Liver (tissue), 9 donors: ENCODE measurements around the gene GALNT9. TPM values are rescaled to one million over a fixed set of nuclear protein-coding genes. Genes with fewer than 3 reads are reported as not detected.

Experiments
- DNase-seq: peaks from one replicate; pipeline ENCODE4 v3.0.0-alpha.2; 2017; ENCODE audit warnings: low spot score
- H3K27ac ChIP-seq, 2 donors: one replicate each; pipeline ENCODE4 v1.7.0; 2013; ENCODE audit warnings: inconsistent platforms in 2 of 2, low read length in 2 of 2, control low read depth in 1 of 2, low read depth in 1 of 2, mild to moderate bottlenecking in 1 of 2
- H3K27me3 ChIP-seq, 4 donors: one replicate each; pipeline versions ENCODE4 v1.6.1 to v1.7.0; 2013; ENCODE audit warnings: low read length in 3 of 4, inconsistent platforms in 1 of 4, mild to moderate bottlenecking in 1 of 4, moderate library complexity in 1 of 4; ENCODE audit not compliant: control insufficient read depth in 4 of 4, insufficient read depth in 4 of 4
- H3K36me3 ChIP-seq, 4 donors: one replicate each; pipeline versions ENCODE4 v1.6.1 to v1.7.0; 2013; ENCODE audit warnings: low read length in 3 of 4, mild to moderate bottlenecking in 3 of 4, low read depth in 1 of 4, moderate library complexity in 1 of 4; ENCODE audit not compliant: control insufficient read depth in 4 of 4, insufficient read depth in 3 of 4
- H3K4me1 ChIP-seq, 4 donors: one replicate each; pipeline versions ENCODE4 v1.6.1 to v1.7.0; 2013; ENCODE audit warnings: low read length in 3 of 4, mild to moderate bottlenecking in 3 of 4, moderate library complexity in 1 of 4; ENCODE audit not compliant: control insufficient read depth in 4 of 4, insufficient read depth in 4 of 4
- H3K4me3 ChIP-seq, 3 donors: one replicate each; pipeline versions ENCODE4 v1.6.1 to v1.7.0; 2013; ENCODE audit warnings: low read length in 3 of 3, control low read depth in 1 of 3, low read depth in 1 of 3, mild to moderate bottlenecking in 1 of 3
- H3K9ac ChIP-seq, 2 donors: one replicate each; pipeline ENCODE4 v1.7.0; 2013; ENCODE audit warnings: low read length in 2 of 2, mild to moderate bottlenecking in 2 of 2, moderate library complexity in 2 of 2, control low read depth in 1 of 2, low read depth in 1 of 2
- H3K9me3 ChIP-seq, 4 donors: one replicate each; pipeline versions ENCODE4 v1.6.1 to v1.7.0; 2013; ENCODE audit warnings: low read length in 3 of 4; ENCODE audit not compliant: control insufficient read depth in 4 of 4
- EGR1 ChIP-seq, 2 donors: IDR thresholded peaks; 2 replicates each; pipeline ENCODE4 v1.6.1; 2016 to 2018; ENCODE audit warnings: antibody characterized with exemption in 2 of 2, low read depth in 2 of 2
- FOXA1 ChIP-seq: IDR thresholded peaks from 2 replicates; pipeline ENCODE4 v1.6.1; 2016; ENCODE audit warnings: antibody characterized with exemption
- FOXA2 ChIP-seq: IDR thresholded peaks from 2 replicates; pipeline ENCODE4 v1.6.1; 2016; ENCODE audit warnings: antibody characterized with exemption
- GABPA ChIP-seq, 2 donors: IDR thresholded peaks in 1 of 2; conservative IDR thresholded peaks in 1 of 2; 2 replicates each; pipeline ENCODE4 v1.6.1; 2016; ENCODE audit warnings: antibody characterized with exemption in 2 of 2, mild to moderate bottlenecking in 1 of 2, moderate library complexity in 1 of 2
- HNF4A ChIP-seq, 2 donors: conservative IDR thresholded peaks; 2 replicates each; pipeline ENCODE4 v1.6.1; 2016; ENCODE audit warnings: antibody characterized with exemption in 2 of 2, mild to moderate bottlenecking in 2 of 2
- HNF4G ChIP-seq: IDR thresholded peaks from 2 replicates; pipeline ENCODE4 v1.6.1; 2016; ENCODE audit warnings: antibody characterized with exemption
- JUND ChIP-seq, 2 donors: IDR thresholded peaks; 2 replicates each; pipeline ENCODE4 v1.6.1; 2016; ENCODE audit warnings: antibody characterized with exemption in 2 of 2
- NR2F2 ChIP-seq: IDR thresholded peaks from 2 replicates; pipeline ENCODE4 v1.6.1; 2016; ENCODE audit warnings: antibody characterized with exemption
- RAD21 ChIP-seq, 2 donors: IDR thresholded peaks; 2 replicates each; pipeline ENCODE4 v1.6.1; 2016; ENCODE audit warnings: antibody characterized with exemption in 2 of 2, mild to moderate bottlenecking in 2 of 2
- SP1 ChIP-seq: IDR thresholded peaks from 2 replicates; pipeline ENCODE4 v1.6.1; 2018; ENCODE audit warnings: antibody characterized with exemption, mild to moderate bottlenecking
- TAF1 ChIP-seq: conservative IDR thresholded peaks from 2 replicates; pipeline ENCODE4 v1.6.1; 2016; ENCODE audit warnings: antibody characterized with exemption, mild to moderate bottlenecking
- YY1 ChIP-seq: IDR thresholded peaks from 2 replicates; pipeline ENCODE4 v1.6.1; 2016; ENCODE audit warnings: antibody characterized with exemption, mild to moderate bottlenecking
- ZBTB33 ChIP-seq: IDR thresholded peaks from 2 replicates; pipeline ENCODE4 v1.6.1; 2016; ENCODE audit warnings: antibody characterized with exemption
- WGBS: extraction: QIAGEN DNeasy Blood & Tissue Kit; methylation state at CpG from one replicate; pipeline ENCODE4 v1.1.7; 2013; 5-methylcytosine and 5-hydroxymethylcytosine counted together
- polyA plus RNA-seq, 2 donors: library from polyadenylated mRNA; stranded (reverse) in 1 of 2; unstranded in 1 of 2; fragments of 200-250 nt in 1 of 2; fragments of >200 nt in 1 of 2; fragmentation: Nextera tagmentation in 1 of 2; extraction: Ambion mirVana in 1 of 2; gene quantifications; one replicate each; pipeline versions ENCODE4 v1.2.1 to v1.2.3, GENCODE V29; 2013 to 2015
- total RNA-seq, 2 donors: library from RNA; depleted of rRNA; stranded (reverse); fragments of >200 nt; gene quantifications; one replicate each; pipeline ENCODE4 v1.2.3, GENCODE V29; 2014
- TF ChIP-seq, protein P1 (sequence below): IDR thresholded peaks from 2 replicates; pipeline ENCODE4 v1.6.1; 2016; ENCODE audit warnings: antibody characterized with exemption
- TF ChIP-seq, protein P2 (sequence below): IDR thresholded peaks from 2 replicates; pipeline ENCODE4 v1.6.1; 2016; ENCODE audit warnings: antibody characterized with exemption
- TF ChIP-seq, protein P3 (sequence below): IDR thresholded peaks from 2 replicates; pipeline ENCODE4 v1.6.1; 2016; ENCODE audit warnings: antibody characterized with exemption, mild to moderate bottlenecking
- donor health status: healthy.
- donor health status: healthy.
- donor health status: healthy.
- donor health status: healthy.
- donor health status: healthy.

GALNT9 gene
- total and polyA plus RNA-seq, 4 donors, result 0.05 to 0.25 (median 0.09) TPM; not detected in 1

GRCh38 chr12:132262256-132263060, 66.9 kb downstream of the GALNT9 start:
- no peak for DNase-seq

GRCh38 chr12:132261328-132262138, 67.9 kb downstream of the GALNT9 start:
- 76% methylated on average over 13 of the region's 13 CpGs for WGBS
- H3K27me3 ChIP-seq, result no peaks in the 10 kb centered on the region
- H3K9ac ChIP-seq, result no peak overlapping the region
- TF ChIP-seq FOXA1 (no peak), GABPA (IDR thresholded peaks at IDR 0.05 in 1 of 2, conservative IDR thresholded peaks at IDR 0.05 in 1 of 2) (no peak), RAD21 (IDR thresholded peaks at IDR 0.05) (no peak), FOXA2 (no peak), YY1 (no peak), TAF1 (no peak)
- TF ChIP-seq, protein P1, sequence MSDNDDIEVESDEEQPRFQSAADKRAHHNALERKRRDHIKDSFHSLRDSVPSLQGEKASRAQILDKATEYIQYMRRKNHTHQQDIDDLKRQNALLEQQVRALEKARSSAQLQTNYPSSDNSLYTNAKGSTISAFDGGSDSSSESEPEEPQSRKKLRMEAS, result no peak
- TF ChIP-seq, protein P2, sequence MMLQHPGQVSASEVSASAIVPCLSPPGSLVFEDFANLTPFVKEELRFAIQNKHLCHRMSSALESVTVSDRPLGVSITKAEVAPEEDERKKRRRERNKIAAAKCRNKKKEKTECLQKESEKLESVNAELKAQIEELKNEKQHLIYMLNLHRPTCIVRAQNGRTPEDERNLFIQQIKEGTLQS, result no peak
- TF ChIP-seq, protein P3, sequence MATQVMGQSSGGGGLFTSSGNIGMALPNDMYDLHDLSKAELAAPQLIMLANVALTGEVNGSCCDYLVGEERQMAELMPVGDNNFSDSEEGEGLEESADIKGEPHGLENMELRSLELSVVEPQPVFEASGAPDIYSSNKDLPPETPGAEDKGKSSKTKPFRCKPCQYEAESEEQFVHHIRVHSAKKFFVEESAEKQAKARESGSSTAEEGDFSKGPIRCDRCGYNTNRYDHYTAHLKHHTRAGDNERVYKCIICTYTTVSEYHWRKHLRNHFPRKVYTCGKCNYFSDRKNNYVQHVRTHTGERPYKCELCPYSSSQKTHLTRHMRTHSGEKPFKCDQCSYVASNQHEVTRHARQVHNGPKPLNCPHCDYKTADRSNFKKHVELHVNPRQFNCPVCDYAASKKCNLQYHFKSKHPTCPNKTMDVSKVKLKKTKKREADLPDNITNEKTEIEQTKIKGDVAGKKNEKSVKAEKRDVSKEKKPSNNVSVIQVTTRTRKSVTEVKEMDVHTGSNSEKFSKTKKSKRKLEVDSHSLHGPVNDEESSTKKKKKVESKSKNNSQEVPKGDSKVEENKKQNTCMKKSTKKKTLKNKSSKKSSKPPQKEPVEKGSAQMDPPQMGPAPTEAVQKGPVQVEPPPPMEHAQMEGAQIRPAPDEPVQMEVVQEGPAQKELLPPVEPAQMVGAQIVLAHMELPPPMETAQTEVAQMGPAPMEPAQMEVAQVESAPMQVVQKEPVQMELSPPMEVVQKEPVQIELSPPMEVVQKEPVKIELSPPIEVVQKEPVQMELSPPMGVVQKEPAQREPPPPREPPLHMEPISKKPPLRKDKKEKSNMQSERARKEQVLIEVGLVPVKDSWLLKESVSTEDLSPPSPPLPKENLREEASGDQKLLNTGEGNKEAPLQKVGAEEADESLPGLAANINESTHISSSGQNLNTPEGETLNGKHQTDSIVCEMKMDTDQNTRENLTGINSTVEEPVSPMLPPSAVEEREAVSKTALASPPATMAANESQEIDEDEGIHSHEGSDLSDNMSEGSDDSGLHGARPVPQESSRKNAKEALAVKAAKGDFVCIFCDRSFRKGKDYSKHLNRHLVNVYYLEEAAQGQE, result no peak

More at GRCh38 chr12:132262256-132263060, 66.9 kb downstream of the GALNT9 start:
- Histone ChIP-seq H3K27me3 (no peaks in the 10 kb centered on the region), H3K9ac (no peak overlapping the region), H3K4me3 (no peak overlapping the region), H3K27ac (no peak overlapping the region), H3K4me1 (no peaks in the 10 kb centered on the region), H3K36me3 (no peaks in the 10 kb centered on the region), H3K9me3 (no peaks in the 10 kb centered on the region)
- WGBS, result 88% methylated on average over 40 of the region's 40 CpGs
- TF ChIP-seq GABPA (IDR thresholded peaks at IDR 0.05 in 1 of 2, conservative IDR thresholded peaks at IDR 0.05 in 1 of 2) (no peak), YY1 (no peak), NR2F2 (no peak), JUND (IDR thresholded peaks at IDR 0.05) (no peak), EGR1 (IDR thresholded peaks at IDR 0.05; ENCODE audit: low read depth in 2 of 2) (no peak), HNF4A (conservative IDR thresholded peaks at IDR 0.05) (no peak), HNF4G (no peak), SP1 (no peak), ZBTB33 (no peak), FOXA2 (no peak)
- TF ChIP-seq, protein P3, result no peak
- TF ChIP-seq, protein P2, result no peak
- TF ChIP-seq, protein P1, result no peak

More at GRCh38 chr12:132261328-132262138, 67.9 kb downstream of the GALNT9 start:
- Histone ChIP-seq H3K4me1 (no peaks in the 10 kb centered on the region), H3K36me3 (no peaks in the 10 kb centered on the region), H3K4me3 (no peak overlapping the region), H3K27ac (no peak overlapping the region), H3K9me3 (no peaks in the 10 kb centered on the region)
- DNase-seq, result no peak
